SK-N-MC (cell line): ENCODE results near the gene ZBTB25.

Source experiments
- DNase-seq: peaks from one replicate; pipeline ENCODE4 v3.0.0-alpha.2; 2011; ENCODE audit warnings: low read depth, low spot score
- H3K27ac ChIP-seq: fragments of 200-600 bp; sonication (generic); 2 replicates; pipeline ENCODE4 v1.5.1; 2016; ENCODE audit warnings: mixed run types
- H3K36me3 ChIP-seq: fragments of 200-600 bp; sonication (generic); 2 replicates; pipeline ENCODE4 v1.6.1; 2017; ENCODE audit warnings: antibody characterized with exemption, low read length, mixed read lengths; ENCODE audit not compliant: insufficient read depth
- H3K4me3 ChIP-seq: fragments of 200-600 bp; sonication (generic); 2 replicates; pipeline ENCODE4 v1.5.1; 2016
- H3K9ac ChIP-seq: fragments of 200-600 bp; sonication (generic); 2 replicates; pipeline ENCODE4 v1.8.0; 2017; ENCODE audit warnings: mixed run types, mixed read lengths; ENCODE audit not compliant: insufficient read length
- H3K9me3 ChIP-seq: fragments of 200-600 bp; sonication (generic); 2 replicates; pipeline ENCODE4 v1.6.1; 2017; ENCODE audit warnings: low read depth, mild to moderate bottlenecking, antibody characterized with exemption, low read length, moderate library complexity, mixed read lengths
- EZH2 ChIP-seq: fragments of 200-600 bp; sonication (generic); IDR thresholded peaks from one replicate; pipeline ENCODE4 v1.6.1; 2017; ENCODE audit warnings: antibody characterized with exemption
- FOXP2 ChIP-seq: optimal IDR thresholded peaks from 2 replicates; pipeline ENCODE3; 2011; ENCODE audit warnings: mild to moderate bottlenecking, moderate library complexity; ENCODE audit not compliant: insufficient read depth; ENCODE audit errors: extremely low read length, control extremely low read depth
- POLR2AphosphoS5 ChIP-seq: IDR thresholded peaks from 2 replicates; pipeline ENCODE4 v1.6.1; 2012; ENCODE audit warnings: mild to moderate bottlenecking, low read depth, low read length, borderline replicate concordance

ZBTB25 gene

GRCh38 chr14:64459405-64460136, 44.1 kb downstream of the ZBTB25 start:
- no peaks in the 10 kb centered on the region for H3K9me3 ChIP-seq
- H3K27ac ChIP-seq, result no peak overlapping the region
- H3K4me3 ChIP-seq, result no peak overlapping the region
- no peak overlapping the region for H3K9ac ChIP-seq
- no peak for DNase-seq
- peaks cover 55% of the 10 kb centered on the region for H3K36me3 ChIP-seq
- TF ChIP-seq FOXP2 (no peak), POLR2AphosphoS5 (no peak), EZH2 (no peak)

DNA sequence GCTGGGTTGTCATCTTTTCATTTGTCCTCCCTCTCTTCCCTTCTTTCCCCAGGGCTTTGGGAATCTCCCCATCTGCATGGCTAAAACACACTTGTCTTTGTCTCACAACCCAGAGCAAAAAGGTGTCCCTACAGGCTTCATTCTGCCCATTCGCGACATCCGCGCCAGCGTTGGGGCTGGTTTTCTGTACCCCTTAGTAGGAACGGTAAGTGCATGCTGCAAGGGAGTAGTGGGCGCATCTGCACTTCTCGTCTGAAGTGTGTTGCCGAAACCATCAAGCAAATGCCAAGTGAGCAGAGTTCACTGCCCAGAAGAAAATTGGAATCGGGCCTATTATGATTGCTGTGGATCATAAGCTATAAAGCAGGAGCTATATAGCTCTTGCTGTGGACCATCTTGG, 49.0 kb downstream of the ZBTB25 start:
- H3K27ac ChIP-seq, result no peak overlapping the region
- no peaks in the 10 kb centered on the region for H3K9me3 ChIP-seq
- TF ChIP-seq FOXP2, result no peak
- TF ChIP-seq POLR2AphosphoS5, result no peak
- TF ChIP-seq EZH2, result no peak
- no peak overlapping the region for H3K9ac ChIP-seq
- peaks cover 86% of the 10 kb centered on the region for H3K36me3 ChIP-seq
- no peak for DNase-seq
- no peak overlapping the region for H3K4me3 ChIP-seq

- Histone ChIP-seq H3K4me3 (no peak overlapping the region), H3K27ac (no peak overlapping the region), H3K36me3 (peaks cover 75% of the 10 kb centered on the region), H3K9me3 (no peaks in the 10 kb centered on the region), H3K9ac (no peak overlapping the region)
- TF ChIP-seq POLR2AphosphoS5 (no peak), FOXP2 (no peak), EZH2 (no peak)
- DNase-seq, result no peak
Measured at GRCh38 chr14:64450255-64450654, 53.4 kb downstream of the ZBTB25 start.

DNA sequence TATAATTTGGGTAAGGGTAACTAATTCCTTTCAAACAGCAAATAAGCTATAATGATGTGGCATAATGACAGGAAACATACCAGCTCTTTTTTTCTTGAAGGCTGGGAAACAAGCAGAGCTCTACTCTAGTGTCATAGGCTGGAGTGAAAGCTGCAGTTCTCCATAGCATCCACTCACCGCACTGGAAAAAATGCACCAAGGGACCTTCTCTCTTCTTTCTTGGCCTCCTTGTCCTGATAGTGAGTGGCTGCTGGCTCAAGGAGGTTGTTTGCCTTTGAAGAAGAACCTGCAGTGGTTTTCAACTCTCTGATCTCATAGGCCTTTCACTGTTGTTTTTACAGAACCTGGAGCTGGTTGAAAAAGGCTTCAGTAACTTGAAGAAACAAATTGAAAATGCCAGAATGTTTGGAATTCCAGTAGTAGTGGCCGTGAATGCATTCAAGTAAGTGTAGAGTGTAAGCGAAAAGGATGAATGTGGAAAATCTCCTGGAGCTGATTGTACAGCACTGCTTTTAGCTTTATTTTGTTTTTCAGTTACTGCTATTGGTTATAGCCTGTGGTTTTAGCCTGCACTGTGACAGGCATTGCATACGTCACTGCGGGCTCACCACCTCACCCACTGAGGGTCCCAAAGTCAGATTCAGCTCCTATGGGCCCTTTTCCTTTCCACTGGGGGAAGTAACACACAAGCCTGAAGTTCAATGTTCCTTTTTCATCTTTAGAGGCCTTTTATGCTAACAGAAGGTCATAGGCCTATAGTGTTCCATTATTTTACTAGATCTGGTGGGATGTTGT, 55.6 kb downstream of the ZBTB25 start:
- Histone ChIP-seq H3K36me3 (peaks cover 76% of the 10 kb centered on the region), H3K27ac (no peak overlapping the region)
- TF ChIP-seq EZH2 (no peak), POLR2AphosphoS5 (no peak), FOXP2 (no peak)

GRCh38 chr14:64444984-64445845, 58.4 kb downstream of the ZBTB25 start:
- no peak for TF ChIP-seq EZH2
- TF ChIP-seq POLR2AphosphoS5, result peak; percentile 28; the same call in 1 of the 2 replicates
- no peak for TF ChIP-seq FOXP2
- peak overlapping the region; percentile 57; the same call in 1 of the 2 replicates for H3K27ac ChIP-seq
- peaks cover 80% of the 10 kb centered on the region for H3K36me3 ChIP-seq
- DNase-seq, result no peak
- peak overlapping the region; percentile 17 for H3K9ac ChIP-seq
- H3K4me3 ChIP-seq, result no peak overlapping the region
- H3K9me3 ChIP-seq, result no peaks in the 10 kb centered on the region

More for the DNA sequence above, 55.6 kb downstream of the ZBTB25 start:
- no peaks in the 10 kb centered on the region for H3K9me3 ChIP-seq
- no peak overlapping the region for H3K4me3 ChIP-seq
- no peak for DNase-seq
- no peak overlapping the region for H3K9ac ChIP-seq

GRCh38 chr14:64444140-64444539, 59.5 kb downstream of the ZBTB25 start:
- DNase-seq, result no peak
- H3K9ac ChIP-seq, result no peak overlapping the region
- H3K9me3 ChIP-seq, result no peaks in the 10 kb centered on the region
- no peak overlapping the region for H3K27ac ChIP-seq
- H3K4me3 ChIP-seq, result no peak overlapping the region
- peaks cover 80% of the 10 kb centered on the region for H3K36me3 ChIP-seq
- TF ChIP-seq EZH2 (no peak), FOXP2 (no peak), POLR2AphosphoS5 (no peak)

DNA sequence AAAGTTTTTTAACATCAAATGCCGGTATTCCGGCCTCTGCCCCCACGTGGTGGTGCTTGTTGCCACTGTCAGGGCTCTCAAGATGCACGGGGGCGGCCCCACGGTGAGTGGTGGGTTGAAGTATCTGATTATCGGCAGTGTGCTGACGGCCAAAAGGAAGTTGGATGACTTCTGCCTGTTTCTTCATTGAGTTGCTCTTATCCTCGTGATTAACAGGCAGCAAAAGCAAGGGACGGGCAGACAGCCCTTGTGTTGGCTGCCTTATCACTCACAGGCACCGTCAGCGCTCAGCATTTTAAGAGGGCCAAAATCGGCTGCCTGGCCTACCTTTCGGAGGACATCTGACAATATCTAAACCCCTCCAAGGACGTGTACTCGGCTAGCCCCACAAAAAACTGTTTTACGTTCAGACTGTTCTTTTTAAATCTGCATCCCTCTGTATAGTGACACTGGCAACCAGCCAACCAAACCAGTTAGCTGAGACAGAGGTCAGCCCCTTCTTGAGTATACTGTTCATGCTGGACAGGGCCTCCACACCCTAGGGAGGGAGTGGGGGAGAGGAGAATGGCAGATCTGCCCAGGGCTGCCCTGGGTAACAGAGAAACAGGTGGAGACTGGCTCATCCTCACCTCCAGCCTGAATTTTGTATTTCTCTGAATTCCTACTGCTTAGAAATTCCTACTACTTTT, 61.2 kb downstream of the ZBTB25 start:
- Histone ChIP-seq H3K27ac (no peak overlapping the region), H3K9me3 (no peaks in the 10 kb centered on the region), H3K4me3 (no peak overlapping the region), H3K9ac (no peak overlapping the region), H3K36me3 (peaks cover 81% of the 10 kb centered on the region)
- no peak for DNase-seq
- TF ChIP-seq EZH2 (no peak), FOXP2 (no peak), POLR2AphosphoS5 (no peak)

DNA sequence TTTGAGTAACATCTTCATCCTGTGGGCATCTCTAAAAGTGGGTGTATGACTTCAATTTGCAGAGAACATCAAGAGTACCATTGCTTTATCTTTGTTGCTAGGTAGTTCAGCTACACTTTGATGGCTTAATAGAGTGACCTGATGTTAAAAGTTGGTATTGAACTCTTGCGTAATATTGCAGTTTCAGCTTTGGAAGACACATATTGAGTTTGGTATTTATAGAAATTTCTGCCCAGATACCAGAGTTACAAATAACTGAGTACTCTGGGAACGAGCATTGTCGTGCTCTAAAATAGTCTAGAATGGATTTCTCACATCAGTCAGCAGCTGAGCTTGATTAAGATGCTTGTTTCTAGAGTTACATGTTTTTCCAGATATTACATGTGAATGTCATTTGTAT, 63.1 kb downstream of the ZBTB25 start:
- Histone ChIP-seq H3K36me3 (peaks cover 96% of the 10 kb centered on the region), H3K27ac (no peak overlapping the region), H3K9me3 (no peaks in the 10 kb centered on the region), H3K9ac (no peak overlapping the region), H3K4me3 (no peak overlapping the region)
- no peak for DNase-seq
- no peak for TF ChIP-seq EZH2
- no peak for TF ChIP-seq FOXP2
- TF ChIP-seq POLR2AphosphoS5, result no peak
